HepG2 (cell line): ENCODE data around the gene HEATR1. TPM values are rescaled to one million over a fixed set of nuclear protein-coding genes. Genes with fewer than 3 reads are reported as not detected.

Experiments
- ATAC-seq: fragments of 200-7000 bp; cut with Tn5 transposase; 3 replicates; pipeline ENCODE4 v1.9.1; 2020; ENCODE audit warnings: mild to moderate bottlenecking, moderate library complexity
- BruUV-seq: library from RNA; stranded (reverse); fragments of 400-500 nt; replicated peaks from 2 replicates; lab custom pipeline; 2021; lab: Mats Ljungman, UMichigan
- CTCF ChIA-PET: fragments of 300-600 bp; formaldehyde crosslinking; extraction: SDS; loops from one replicate; lab custom pipeline; 2021; ENCODE audit warnings: low total read pairs, inconsistent platforms, low intra/inter-chr PET ratio; lab: Yijun Ruan, JAX
- POLR2A ChIA-PET: fragments of 350-600 bp; sonication (Branson Sonifier 250); formaldehyde crosslinking; loops from one replicate; lab custom pipeline; 2020; ENCODE audit warnings: antibody characterized with exemption, inconsistent platforms; lab: Yijun Ruan, JAX
- DNase-seq: peaks from one replicate; pipeline ENCODE4 v3.0.0-alpha.2; 2015; ENCODE audit warnings: low spot score
- FAIRE-seq: peaks from 3 replicates; lab custom pipeline; 2011; peaks lifted over from hg19 to GRCh38; lab: Jason Lieb, UNC
- H2AFZ ChIP-seq: one replicate; pipeline ENCODE4 v1.6.1; 2011; ENCODE audit warnings: low read length, inconsistent platforms
- H3K27ac ChIP-seq: fragments of 300-600 bp; 3 replicates; pipeline ENCODE4 v1.8.0; 2011; ENCODE audit warnings: mixed run types, mild to moderate bottlenecking, mixed read lengths, low read length, inconsistent platforms; ENCODE audit not compliant: insufficient read depth; ENCODE audit errors: extremely low read length
- H3K27me3 ChIP-seq, 2 experiments: fragments of 200-600 bp in 1 of 2; 2 replicates in 1 of 2; 3 replicates in 1 of 2; pipeline versions ENCODE4 v1.6.0 to v1.8.0; 2011; ENCODE audit warnings: low read length in 2 of 2, mild to moderate bottlenecking in 2 of 2, moderate library complexity in 2 of 2, inconsistent platforms in 1 of 2; ENCODE audit not compliant: insufficient read depth in 2 of 2, control insufficient read depth in 1 of 2
- H3K36me3 ChIP-seq, 2 experiments: fragments of 200-600 bp in 1 of 2; replicated peaks in 1 of 2; 2 replicates in 1 of 2; 3 replicates in 1 of 2; pipeline versions ENCODE4 v1.5.1 to v1.8.0; 2011; ENCODE audit warnings: low read length in 2 of 2, inconsistent platforms in 1 of 2; ENCODE audit not compliant: insufficient read depth in 2 of 2, control insufficient read depth in 1 of 2
- H3K4me1 ChIP-seq: 2 replicates; pipeline ENCODE4 v1.5.1; 2012; ENCODE audit warnings: low read length, inconsistent platforms; ENCODE audit not compliant: insufficient read depth
- H3K4me2 ChIP-seq: 2 replicates; pipeline ENCODE4 v1.6.0; 2011; ENCODE audit warnings: low read depth, low read length, inconsistent platforms
- H3K4me3 ChIP-seq, 3 experiments: fragments of 200-600 bp in 1 of 3; sonication (generic), shearing (Covaris generic) in 1 of 3; replicated peaks in 1 of 3; 2 replicates each; pipeline ENCODE4 v1.5.1; 2011 to 2016; ENCODE audit warnings: low read length in 3 of 3, inconsistent platforms in 2 of 3, low read depth in 2 of 3, mild to moderate bottlenecking in 2 of 3, control low read depth in 1 of 3, mixed read lengths in 1 of 3; ENCODE audit not compliant: insufficient read depth in 1 of 3
- H3K79me2 ChIP-seq: one replicate; pipeline ENCODE4 v1.6.1; 2011; ENCODE audit warnings: low read length, inconsistent platforms; ENCODE audit not compliant: insufficient read depth
- H3K9ac ChIP-seq: 2 replicates; pipeline ENCODE4 v1.6.0; 2011; ENCODE audit warnings: mild to moderate bottlenecking, low read depth, low read length, inconsistent platforms; ENCODE audit not compliant: insufficient read depth
- H3K9me3 ChIP-seq: 2 replicates; pipeline ENCODE4 v1.5.1; 2012; ENCODE audit warnings: mild to moderate bottlenecking, low read length
- H4K20me1 ChIP-seq: 2 replicates; pipeline ENCODE4 v1.6.0; 2011; ENCODE audit warnings: inconsistent platforms, mild to moderate bottlenecking, low read length, moderate library complexity; ENCODE audit not compliant: insufficient read depth
- ASH2L ChIP-seq: fragments of 300-600, 200-600 bp; sonication (generic); IDR thresholded peaks from 2 replicates; pipeline ENCODE4 v1.7.0; 2017; ENCODE audit warnings: low read depth, mild to moderate bottlenecking, moderate library complexity, mixed read lengths, low read length; ENCODE audit not compliant: insufficient read length
- BHLHE40 ChIP-seq: IDR thresholded peaks from 2 replicates; pipeline ENCODE4 v1.6.1; 2011; ENCODE audit warnings: low read length, improper control_type of control experiment
- EP300 ChIP-seq, 3 experiments: sonication (generic) in 1 of 3; formaldehyde crosslinking in 1 of 3; IDR thresholded peaks; 2 replicates each; pipeline versions ENCODE4 v1.5.1 to v1.6.1; 2011 to 2020; ENCODE audit warnings: low read depth in 2 of 3, low read length in 2 of 3, borderline replicate concordance in 1 of 3, improper control_type of control experiment in 1 of 3, mild to moderate bottlenecking in 1 of 3, missing genetic modification reagents in 1 of 3, moderate library complexity in 1 of 3
- FOXP1 ChIP-seq, 2 experiments: fragments of 450-650 bp in 1 of 2; IDR thresholded peaks; 2 replicates each; pipeline ENCODE4 v1.6.1; 2017 to 2018; ENCODE audit warnings: antibody characterized with exemption in 1 of 2
- HMG20B ChIP-seq: conservative IDR thresholded peaks from 2 replicates; pipeline ENCODE4 v1.6.1; 2016; ENCODE audit warnings: missing genetic modification reagents, missing compliant biosample characterization
- KDM2A ChIP-seq: sonication (generic); formaldehyde crosslinking; IDR thresholded peaks from 2 replicates; pipeline ENCODE4 v1.4.0; 2020; ENCODE audit warnings: low read depth, missing genetic modification reagents, borderline replicate concordance
- MAFF ChIP-seq: IDR thresholded peaks from 2 replicates; pipeline ENCODE4 v1.6.1; 2011; ENCODE audit warnings: low read depth, low read length, improper control_type of control experiment
- MED1 ChIP-seq: sonication (generic); formaldehyde crosslinking; IDR thresholded peaks from 2 replicates; pipeline ENCODE4 v1.4.0; 2020; ENCODE audit warnings: missing genetic modification reagents
- NFIC ChIP-seq: IDR thresholded peaks from 2 replicates; pipeline ENCODE4 v1.6.1; 2012; ENCODE audit warnings: mild to moderate bottlenecking, low read length, inconsistent platforms
- RXRA ChIP-seq: sonication (generic); formaldehyde crosslinking; IDR thresholded peaks from 2 replicates; pipeline ENCODE4 v1.5.1; 2020; ENCODE audit warnings: missing genetic modification reagents
- TARDBP ChIP-seq: sonication (generic); formaldehyde crosslinking; IDR thresholded peaks from 2 replicates; pipeline ENCODE4 v1.8.0; 2022; ENCODE audit warnings: mild to moderate bottlenecking, missing genetic modification reagents
- ZNF256 ChIP-seq: sonication (generic); formaldehyde crosslinking; conservative IDR thresholded peaks from 2 replicates; pipeline ENCODE4 v1.4.0; 2020; ENCODE audit warnings: missing genetic modification reagents
- ZNF337 ChIP-seq: sonication (generic); formaldehyde crosslinking; IDR thresholded peaks from 2 replicates; pipeline ENCODE4 v1.5.1; 2020; ENCODE audit warnings: missing genetic modification reagents, low read depth, mild to moderate bottlenecking, borderline replicate concordance
- ZNF605 ChIP-seq: sonication (generic); formaldehyde crosslinking; IDR thresholded peaks from 2 replicates; pipeline ENCODE4 v1.8.0; 2022; ENCODE audit warnings: mild to moderate bottlenecking, missing genetic modification reagents
- WGBS: methylation state at CpG from one replicate; pipeline ENCODE4 v1.1.6; 2017; ENCODE audit warnings: low lambda C conversion rate; 5-methylcytosine and 5-hydroxymethylcytosine counted together
- in situ Hi-C: cut with HindIII; loops from 2 replicates; pipeline ENCODE4 v1.10.0; 2017; ENCODE audit warnings: low pct_unique_long_range_greater_than_20kb; ENCODE audit not compliant: extremely low pct_ligation_motif_present
- intact Hi-C: fragments of 100-400 bp; cut with micrococcal nuclease; formaldehyde crosslinking; loops from one replicate; pipeline ENCODE4 v1.10.0; 2022; ENCODE audit not compliant: unreplicated experiment
- polyA plus RNA-seq, 8 experiments: library from polyadenylated mRNA; depleted of rRNA in 3 of 8; stranded (reverse) in 7 of 8; unstranded in 1 of 8; fragments of >200 nt; fragmentation: Illumina TruSeq in 4 of 8; extraction: Trizol in 4 of 8; gene quantifications; 2 replicates each; pipeline versions ENCODE4 v1.2.1 to v1.2.3, GENCODE V29; 2011 to 2016; ENCODE audit warnings: low read depth in 4 of 8, missing spikeins in 1 of 8, mixed read lengths in 1 of 8; ENCODE audit not compliant: insufficient read depth in 1 of 8
- total RNA-seq, 5 experiments: library from RNA; depleted of rRNA; stranded (reverse); fragments of >200 nt; fragmentation: Illumina TruSeq; extraction: Trizol; gene quantifications; 2 replicates each; pipeline ENCODE4 v1.2.3, GENCODE V29; 2016; ENCODE audit warnings: low read depth in 1 of 5
- TF ChIP-seq, protein P1 (sequence below): fragments of 450-650 bp; IDR thresholded peaks from 2 replicates; pipeline ENCODE4 v1.6.1; 2016
- TF ChIP-seq, protein P2 (sequence below): IDR thresholded peaks from 2 replicates; pipeline ENCODE4 v1.6.1; 2012; ENCODE audit warnings: low read depth, low read length, improper control_type of control experiment
- TF ChIP-seq, protein P3 (sequence below): sonication (generic); formaldehyde crosslinking; IDR thresholded peaks from 2 replicates; pipeline ENCODE4 v1.5.0; 2020; ENCODE audit warnings: missing genetic modification reagents

Gene HEATR1
- total and polyA plus RNA-seq, 2 of the 13 experiments (the other 11 are each of a cell fraction or from before 2014, with no cell fraction given), result 10.2 to 45.8 TPM

DNA sequence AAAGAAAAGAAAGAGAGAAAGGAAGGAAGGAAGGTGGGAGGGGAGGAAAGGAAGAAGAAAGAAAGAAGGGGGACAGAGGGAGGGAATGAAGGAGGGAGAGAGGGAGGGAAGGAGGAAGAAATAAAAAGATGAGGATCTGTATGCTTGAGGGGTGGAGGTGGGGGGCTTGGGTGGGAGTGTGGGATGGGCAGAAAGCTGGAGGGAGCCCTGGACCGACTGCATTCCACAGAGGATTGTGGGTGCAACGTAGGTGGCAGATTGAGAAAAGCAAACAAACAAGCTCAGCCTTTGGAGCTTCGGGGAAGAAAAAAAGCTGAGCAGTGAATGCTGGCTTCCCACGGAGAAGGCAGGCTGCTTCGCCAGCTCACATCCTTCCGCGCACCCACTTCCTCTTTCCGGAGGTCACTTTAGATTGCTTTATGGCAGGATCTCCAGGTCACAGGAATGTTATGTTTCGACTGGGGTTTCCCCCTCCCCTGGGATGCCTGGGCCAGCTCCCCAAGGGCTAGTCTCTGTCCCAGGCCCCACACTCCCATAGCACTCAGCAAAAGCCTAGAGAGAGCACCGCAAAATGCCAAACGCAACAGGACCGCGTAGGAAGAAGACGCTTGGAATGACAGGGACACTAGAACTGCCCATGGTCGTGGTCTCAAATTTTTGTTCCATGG, 101.2 kb downstream of the HEATR1 start (continued):
- TF ChIP-seq MAFF (peak; percentile 63), ZNF256 (CRISPR knock-in tag) (no peak), RXRA (peak; percentile 77), HMG20B (CRISPR knock-in tag) (peak; percentile 39; the same call in 1 of the 2 replicates), KDM2A (CRISPR knock-in tag) (peak; percentile 58; the same call in 1 of the 2 replicates), ZNF605 (peak; percentile 48; the same call in 1 of the 2 replicates)
- TF ChIP-seq, protein P1, sequence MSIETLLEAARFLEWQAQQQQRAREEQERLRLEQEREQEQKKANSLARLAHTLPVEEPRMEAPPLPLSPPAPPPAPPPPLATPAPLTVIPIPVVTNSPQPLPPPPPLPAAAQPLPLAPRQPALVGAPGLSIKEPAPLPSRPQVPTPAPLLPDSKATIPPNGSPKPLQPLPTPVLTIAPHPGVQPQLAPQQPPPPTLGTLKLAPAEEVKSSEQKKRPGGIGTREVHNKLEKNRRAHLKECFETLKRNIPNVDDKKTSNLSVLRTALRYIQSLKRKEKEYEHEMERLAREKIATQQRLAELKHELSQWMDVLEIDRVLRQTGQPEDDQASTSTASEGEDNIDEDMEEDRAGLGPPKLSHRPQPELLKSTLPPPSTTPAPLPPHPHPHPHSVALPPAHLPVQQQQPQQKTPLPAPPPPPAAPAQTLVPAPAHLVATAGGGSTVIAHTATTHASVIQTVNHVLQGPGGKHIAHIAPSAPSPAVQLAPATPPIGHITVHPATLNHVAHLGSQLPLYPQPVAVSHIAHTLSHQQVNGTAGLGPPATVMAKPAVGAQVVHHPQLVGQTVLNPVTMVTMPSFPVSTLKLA, result no peak
- TF ChIP-seq, all 625 proteins: peak for 153

DNA sequence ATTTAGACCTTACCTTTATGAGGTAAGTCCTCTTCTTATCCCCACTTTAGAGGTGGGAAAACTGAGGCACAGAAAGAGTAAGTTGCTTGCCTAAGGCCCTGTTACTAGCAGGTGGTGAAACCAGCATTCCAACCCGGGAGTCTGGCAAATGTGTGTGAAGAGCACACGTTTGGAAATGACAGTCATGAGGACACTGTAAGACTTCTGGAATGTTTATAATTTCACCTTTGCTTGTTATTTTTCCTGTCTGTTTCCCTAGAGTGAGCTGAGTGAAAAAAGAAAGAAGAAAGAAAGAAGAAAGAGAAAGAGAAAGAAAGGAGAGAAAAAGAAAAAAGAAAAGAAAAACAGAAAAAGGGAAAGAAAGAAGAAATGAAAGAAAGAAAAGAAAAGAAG, 101.7 kb downstream of the HEATR1 start:
- H4K20me1 ChIP-seq, result no peaks in the 10 kb centered on the region
- no peak overlapping the region for H3K4me3 ChIP-seq
- H3K4me1 ChIP-seq, result peaks cover 74% of the 10 kb centered on the region
- ATAC-seq (peak; percentile 72), DNase-seq (peak; percentile 89), FAIRE-seq (no peak)
- H3K27ac ChIP-seq, result peak overlapping the region; percentile 89
- ChIA-PET CTCF (no interaction called here), POLR2A (interaction anchor here (0.5 to 2.1 kb wide), 11 partner anchors 8 to 1429 kb away, joined by 3 to 42 read pairs (median 8); partner anchors contain the start of gene LGALS8)
- no peaks in the 10 kb centered on the region for H3K79me2 ChIP-seq
- intact Hi-C loops, result loop anchor here (1.0 kb wide), 1 partner anchor 12 kb away; no protein-coding TSS in a partner anchor
- no peaks in the 10 kb centered on the region for H3K27me3 ChIP-seq
- 5% methylated on average over 2 of the region's 2 CpGs for WGBS
- BruUV-seq, result no TSS peak
- no peak overlapping the region for H2AFZ ChIP-seq
- no peaks in the 10 kb centered on the region for H3K9me3 ChIP-seq
- H3K9ac ChIP-seq, result peak overlapping the region; percentile 55; the same call in 1 of the 2 replicates
- H3K4me2 ChIP-seq, result peak overlapping the region; percentile 60
- in situ Hi-C loops, result no loop called here
- H3K36me3 ChIP-seq, result no peaks in the 10 kb centered on the region
- TF ChIP-seq TARDBP (CRISPR knock-in tag) (0 out of 2 replicates have a peak, but pooled peaks have one; percentile 21), EP300 (IDR thresholded peaks at IDR 0.05; ENCODE audit: low read depth in 2 of 2, low read length in 2 of 2) (peak in 1 of 2 experiments; percentile 42; a peak in 1 of 4 replicates), EP300 (CRISPR knock-in tag; IDR thresholded peaks at IDR 0.05; ENCODE audit: borderline replicate concordance) (no peak), NFIC (peak; percentile 13; the same call in 1 of the 2 replicates), FOXP1 (IDR thresholded peaks at IDR 0.05) (0 out of 2 replicates have a peak, but pooled peaks have one; percentile 1), FOXP1 (CRISPR knock-in tag; IDR thresholded peaks at IDR 0.05) (no peak), BHLHE40 (peak; percentile 64; the same call in 1 of the 2 replicates), ZNF337 (CRISPR knock-in tag) (0 out of 2 replicates have a peak, but pooled peaks have one; percentile 5), ASH2L (peak; percentile 21), MED1 (CRISPR knock-in tag) (peak; percentile 72)
- TF ChIP-seq, protein P2, sequence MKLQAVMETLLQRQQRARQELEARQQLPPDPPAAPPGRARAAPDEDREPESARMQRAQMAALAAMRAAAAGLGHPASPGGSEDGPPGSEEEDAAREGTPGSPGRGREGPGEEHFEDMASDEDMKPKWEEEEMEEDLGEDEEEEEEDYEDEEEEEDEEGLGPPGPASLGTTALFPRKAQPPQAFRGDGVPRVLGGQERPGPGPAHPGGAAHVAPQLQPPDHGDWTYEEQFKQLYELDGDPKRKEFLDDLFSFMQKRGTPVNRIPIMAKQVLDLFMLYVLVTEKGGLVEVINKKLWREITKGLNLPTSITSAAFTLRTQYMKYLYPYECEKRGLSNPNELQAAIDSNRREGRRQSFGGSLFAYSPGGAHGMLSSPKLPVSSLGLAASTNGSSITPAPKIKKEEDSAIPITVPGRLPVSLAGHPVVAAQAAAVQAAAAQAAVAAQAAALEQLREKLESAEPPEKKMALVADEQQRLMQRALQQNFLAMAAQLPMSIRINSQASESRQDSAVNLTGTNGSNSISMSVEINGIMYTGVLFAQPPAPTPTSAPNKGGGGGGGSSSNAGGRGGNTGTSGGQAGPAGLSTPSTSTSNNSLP, result 0 out of 2 replicates have a peak, but pooled peaks have one; percentile 15
- TF ChIP-seq, protein P3, sequence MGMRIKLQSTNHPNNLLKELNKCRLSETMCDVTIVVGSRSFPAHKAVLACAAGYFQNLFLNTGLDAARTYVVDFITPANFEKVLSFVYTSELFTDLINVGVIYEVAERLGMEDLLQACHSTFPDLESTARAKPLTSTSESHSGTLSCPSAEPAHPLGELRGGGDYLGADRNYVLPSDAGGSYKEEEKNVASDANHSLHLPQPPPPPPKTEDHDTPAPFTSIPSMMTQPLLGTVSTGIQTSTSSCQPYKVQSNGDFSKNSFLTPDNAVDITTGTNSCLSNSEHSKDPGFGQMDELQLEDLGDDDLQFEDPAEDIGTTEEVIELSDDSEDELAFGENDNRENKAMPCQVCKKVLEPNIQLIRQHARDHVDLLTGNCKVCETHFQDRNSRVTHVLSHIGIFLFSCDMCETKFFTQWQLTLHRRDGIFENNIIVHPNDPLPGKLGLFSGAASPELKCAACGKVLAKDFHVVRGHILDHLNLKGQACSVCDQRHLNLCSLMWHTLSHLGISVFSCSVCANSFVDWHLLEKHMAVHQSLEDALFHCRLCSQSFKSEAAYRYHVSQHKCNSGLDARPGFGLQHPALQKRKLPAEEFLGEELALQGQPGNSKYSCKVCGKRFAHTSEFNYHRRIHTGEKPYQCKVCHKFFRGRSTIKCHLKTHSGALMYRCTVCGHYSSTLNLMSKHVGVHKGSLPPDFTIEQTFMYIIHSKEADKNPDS, result peak; percentile 95; the same call in 1 of the 2 replicates
